NAMALWA (cell line): Measurements from ENCODE around the gene TDO2.
"Not testable (repeated sequence)": the region's sequence is repeated elsewhere in the genome, so short reads cannot be mapped to it uniquely, and the experiment has no call there.

Experiments
- DNase-seq: peaks from one replicate; pipeline ENCODE4 v3.0.0-alpha.2; 2015; ENCODE audit warnings: low spot score

Gene TDO2

GRCh38 chr4:155903453-155903852 is at the start of gene TDO2:
Gene TDO2, plus strand, starts transcription at chr4:155903696. Its CDS starts 63 bp downstream, at chr4:155903759.
- no peak for DNase-seq

DNA sequence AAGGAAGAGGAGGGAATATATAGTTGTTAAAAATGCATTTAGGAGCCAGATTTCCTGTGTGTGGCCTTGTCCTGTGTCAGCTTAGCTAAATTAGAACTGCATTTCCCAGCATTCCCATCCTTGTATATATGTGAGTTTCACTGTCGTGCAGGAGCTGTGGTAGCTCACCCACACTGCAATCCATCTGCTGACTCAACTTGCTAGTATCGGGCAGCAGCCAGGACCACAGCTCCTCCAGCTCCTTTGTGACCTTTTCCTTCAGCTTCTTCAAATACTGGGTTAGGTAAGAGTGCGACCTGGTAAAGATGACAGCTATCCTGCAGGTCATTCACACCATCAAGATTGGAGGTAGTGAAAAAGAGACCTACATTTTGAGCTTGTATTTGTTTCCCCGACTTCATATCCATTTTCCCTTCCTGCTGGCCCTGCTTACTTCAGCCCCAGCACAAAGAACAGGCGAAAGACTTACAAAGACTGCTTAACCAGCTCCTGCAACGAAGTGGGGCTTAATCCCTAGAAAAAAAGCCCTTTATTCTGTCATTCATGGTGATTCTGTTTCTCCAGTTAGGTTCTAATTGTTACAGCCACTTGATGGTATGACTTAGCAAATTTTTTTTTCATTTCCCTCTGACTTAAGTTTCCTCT is 48.8 kb upstream of the TDO2 start:
- DNase-seq = no peak

GRCh38 chr4:155855897-155856296 is 47.6 kb upstream of the TDO2 start:
- no peak for DNase-seq

DNA sequence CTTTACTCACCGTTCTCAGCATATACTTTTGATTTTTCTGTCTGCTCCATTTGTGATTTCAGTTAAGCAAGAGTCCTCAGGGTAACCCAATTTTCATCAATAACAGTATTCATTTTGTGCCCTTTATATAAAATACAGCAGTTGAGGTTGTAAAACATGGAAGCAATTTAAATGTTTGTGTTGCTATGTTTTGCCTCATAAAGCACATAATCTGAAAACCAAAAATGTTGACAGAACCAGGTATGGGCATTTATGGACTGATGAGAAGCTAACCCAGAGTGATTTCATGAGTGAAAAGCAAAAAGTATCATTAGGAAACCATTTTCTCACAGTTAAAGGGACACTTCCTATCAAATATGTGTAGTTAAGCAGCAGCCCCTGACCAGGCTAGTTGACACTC is 37.3 kb upstream of the TDO2 start, which contains the start of gene ASIC5:
Gene ASIC5, minus strand, starts transcription at position 101 of the 400 bp plus-strand sequence. Its CDS starts 51 bp downstream, at position 50.
- DNase-seq = no peak

GRCh38 chr4:155875878-155876277 is 27.6 kb upstream of the TDO2 start:
- DNase-seq = no peak

DNA sequence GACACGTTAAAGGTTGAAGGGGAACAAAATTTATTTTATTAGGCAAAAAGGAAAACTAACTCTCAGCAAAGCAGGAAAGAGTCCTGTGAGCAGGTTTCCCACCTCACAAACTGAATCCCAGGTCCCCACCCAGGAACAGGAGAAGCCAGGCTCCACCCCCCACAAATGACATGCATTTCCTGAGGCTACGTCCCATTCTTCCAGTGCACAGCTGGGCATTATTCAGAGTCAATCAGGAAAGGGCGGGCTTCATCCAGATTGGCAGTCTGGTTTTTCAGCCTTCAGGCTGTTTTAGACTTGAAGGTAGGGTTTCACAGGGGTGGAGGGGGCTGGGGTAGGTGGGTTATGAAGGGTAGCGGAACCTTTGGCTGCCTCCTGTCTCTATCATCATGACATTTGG is 25.5 kb upstream of the TDO2 start:
- DNase-seq = no peak

GRCh38 chr4:155878611-155879010 is 24.9 kb upstream of the TDO2 start:
- DNase-seq = no peak

- no peak for DNase-seq
These were observed 23.7 kb upstream of the TDO2 start for GRCh38 chr4:155879767-155880166.

GRCh38 chr4:155881555-155881954 is 21.9 kb upstream of the TDO2 start:
- DNase-seq = no peak

DNA sequence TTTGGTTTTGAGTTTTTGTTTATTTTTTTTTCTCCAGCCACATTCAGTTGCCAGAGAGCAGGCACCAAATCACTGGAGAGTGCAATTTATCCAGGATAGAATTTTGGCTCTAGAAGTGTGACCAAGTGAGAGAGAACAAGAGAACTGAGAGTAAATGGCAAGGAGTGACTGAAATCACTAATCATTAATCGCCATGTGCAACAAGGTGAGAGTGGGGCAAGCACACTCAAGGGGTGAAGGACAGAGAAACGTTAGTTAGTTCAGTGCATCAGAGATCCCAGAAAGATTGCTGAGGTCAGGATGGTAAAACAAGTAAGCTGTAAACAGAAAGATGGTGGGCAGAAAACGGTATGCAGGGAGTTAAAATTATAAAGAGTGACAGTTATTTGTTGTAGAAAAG is 19.6 kb upstream of the TDO2 start:
- no peak for DNase-seq

GRCh38 chr4:155885666-155886065 is 17.8 kb upstream of the TDO2 start:
- no peak for DNase-seq

DNA sequence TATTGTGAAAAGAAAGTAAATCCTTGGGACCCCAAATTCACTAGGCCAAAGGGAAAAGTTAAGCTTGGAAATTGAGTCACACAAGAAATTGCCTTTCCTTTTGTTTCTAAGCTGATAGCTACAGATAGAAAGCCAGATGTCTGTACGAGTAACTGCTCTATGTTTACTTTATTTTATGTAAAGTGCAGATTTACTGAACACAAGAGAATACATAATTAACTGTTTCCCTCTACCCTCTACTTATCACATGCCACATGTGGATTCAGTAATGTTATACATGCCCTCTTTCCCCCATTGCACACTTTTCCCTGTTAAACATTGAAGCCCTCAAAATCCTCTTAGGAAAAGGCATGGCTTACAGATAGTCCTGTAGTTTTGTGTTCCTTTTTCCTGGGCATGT is 16.5 kb upstream of the TDO2 start:
- DNase-seq = no peak

DNA sequence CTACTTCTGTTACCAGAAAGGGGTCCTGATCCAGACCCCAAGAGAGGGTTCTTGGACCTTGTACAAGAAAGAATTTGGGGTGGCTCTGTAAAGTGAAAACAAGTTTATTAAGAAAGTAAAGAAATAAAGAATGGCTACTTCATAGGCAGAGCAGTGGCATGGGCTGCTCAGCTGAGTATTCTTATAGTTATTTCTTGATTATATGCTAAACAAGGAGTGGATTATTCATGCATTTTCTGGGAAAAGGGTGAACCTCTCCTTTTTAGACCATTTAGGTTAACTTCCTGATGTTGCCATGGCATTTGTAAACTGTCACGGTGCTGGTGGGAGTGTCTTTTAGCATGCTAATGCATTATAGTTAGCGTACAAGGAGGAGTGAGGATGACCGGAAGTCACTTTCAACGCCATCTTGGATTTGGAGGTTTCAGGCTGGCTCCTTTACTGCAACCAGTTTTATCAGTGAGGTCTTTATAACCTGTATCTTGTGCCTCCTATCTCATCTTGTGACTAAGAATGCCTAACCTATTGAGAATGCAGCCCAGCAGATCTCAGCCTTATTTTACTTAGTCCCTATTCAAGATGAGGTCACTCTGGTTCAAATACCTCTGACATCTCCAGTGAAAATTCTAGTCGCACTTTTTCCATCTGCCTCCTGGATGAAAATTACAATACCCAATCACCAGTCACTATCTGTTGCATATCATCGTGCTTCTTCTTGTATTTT is 15.5 kb upstream of the TDO2 start:
- DNase-seq = no peak

DNA sequence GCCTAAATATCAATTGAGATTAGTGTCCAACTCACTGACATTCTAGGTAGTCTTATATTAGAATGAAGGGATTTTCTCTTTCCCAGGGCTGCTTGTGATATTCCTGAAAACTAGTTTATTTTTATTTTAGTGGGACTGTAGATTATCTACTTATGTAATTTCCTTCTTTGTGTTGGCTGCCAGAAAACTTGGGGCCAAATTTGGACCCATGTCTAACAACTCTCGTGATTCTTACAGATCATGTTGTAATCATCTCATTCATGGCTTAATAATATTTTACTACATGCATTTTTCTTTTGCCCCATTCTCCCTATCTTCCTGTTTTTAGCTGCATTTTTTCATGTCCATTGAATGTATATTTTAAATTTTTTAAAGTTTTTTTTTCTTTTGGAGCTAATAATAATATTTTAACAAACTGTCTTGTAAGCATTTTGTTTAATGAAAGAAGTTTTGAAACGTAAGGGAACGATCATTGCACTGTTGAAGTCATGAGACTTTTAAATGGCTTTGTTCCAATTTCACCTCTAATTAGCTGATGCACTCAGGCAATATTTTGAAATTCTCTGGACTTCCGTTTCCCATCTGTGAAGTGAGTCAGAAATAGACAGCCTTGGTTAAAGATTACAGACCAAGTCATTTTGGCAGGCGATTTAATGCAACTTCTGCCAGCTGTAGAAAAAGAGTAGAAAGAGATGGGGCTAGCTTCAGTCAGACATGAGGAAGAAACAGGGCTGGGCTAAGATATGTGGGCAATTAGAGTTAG is 14.3 kb upstream of the TDO2 start:
- no peak for DNase-seq

GRCh38 chr4:155889946-155890345 is 13.6 kb upstream of the TDO2 start:
- no peak for DNase-seq

DNA sequence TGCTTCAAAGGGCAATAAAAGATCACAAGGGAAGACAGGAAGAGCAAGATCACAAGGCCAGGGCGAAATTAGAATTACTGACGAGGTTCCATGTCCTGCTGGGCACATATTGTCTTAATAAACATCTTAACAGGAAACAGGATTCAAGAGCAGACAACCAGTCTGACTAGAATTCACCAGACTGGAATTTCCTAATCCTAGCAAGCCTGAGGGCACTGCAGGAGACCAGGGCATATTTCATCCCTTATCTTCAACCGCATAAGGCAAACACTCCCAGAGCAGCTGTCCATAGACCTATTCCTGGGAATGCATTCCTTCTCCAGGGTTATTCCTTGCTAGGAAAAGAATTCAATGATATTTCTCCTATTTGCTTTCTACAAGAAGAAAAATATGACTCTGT is 12.4 kb upstream of the TDO2 start:
- DNase-seq = no peak

- not testable (repeated sequence) for DNase-seq
These were observed 5.1 kb upstream of the TDO2 start for GRCh38 chr4:155898371-155898770.

DNA sequence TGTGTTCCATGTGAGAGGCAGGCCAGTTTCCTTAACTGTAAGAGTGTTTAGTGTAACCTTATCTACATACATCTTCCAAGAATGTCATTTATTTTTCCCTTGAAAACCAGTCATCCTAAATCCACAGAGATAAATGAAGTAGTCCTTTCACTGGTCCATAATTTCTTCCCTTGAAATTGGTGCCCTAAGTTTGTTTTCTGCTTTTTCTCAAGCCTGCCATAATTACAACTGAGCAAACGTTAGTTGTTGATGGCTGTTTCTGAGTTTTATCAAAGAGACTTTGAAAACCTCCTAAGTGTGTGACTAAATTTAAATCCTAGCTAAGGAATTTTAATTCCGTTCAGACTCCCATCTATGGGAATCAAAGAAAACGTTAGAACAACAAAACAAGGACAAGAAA is 3.6 kb upstream of the TDO2 start:
- no peak for DNase-seq

DNA sequence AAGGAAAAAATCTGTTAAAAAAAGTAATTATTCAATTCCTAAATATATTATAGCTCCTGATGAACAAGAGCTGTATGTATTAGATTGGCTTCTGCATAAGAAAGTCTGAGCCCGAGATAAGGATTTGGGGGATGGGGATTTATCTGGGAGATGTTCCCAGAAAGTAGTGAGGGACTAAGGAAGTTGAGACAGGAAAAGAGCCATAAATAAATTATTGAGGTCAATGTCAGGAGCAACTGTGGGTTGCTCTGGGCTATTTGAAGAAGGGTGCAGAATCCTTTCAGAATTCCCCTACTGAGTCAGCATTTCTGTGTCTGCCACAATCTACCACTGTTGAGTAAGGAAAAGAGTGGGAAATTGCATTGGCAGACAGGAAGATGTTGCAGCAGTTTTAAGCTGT is 3.1 kb upstream of the TDO2 start:
- DNase-seq = no peak

- no peak for DNase-seq
These were observed 2.5 kb upstream of the TDO2 start for GRCh38 chr4:155901013-155901412.

GRCh38 chr4:155904331-155904730 is 835 bp downstream of the TDO2 start:
- DNase-seq = no peak

DNA sequence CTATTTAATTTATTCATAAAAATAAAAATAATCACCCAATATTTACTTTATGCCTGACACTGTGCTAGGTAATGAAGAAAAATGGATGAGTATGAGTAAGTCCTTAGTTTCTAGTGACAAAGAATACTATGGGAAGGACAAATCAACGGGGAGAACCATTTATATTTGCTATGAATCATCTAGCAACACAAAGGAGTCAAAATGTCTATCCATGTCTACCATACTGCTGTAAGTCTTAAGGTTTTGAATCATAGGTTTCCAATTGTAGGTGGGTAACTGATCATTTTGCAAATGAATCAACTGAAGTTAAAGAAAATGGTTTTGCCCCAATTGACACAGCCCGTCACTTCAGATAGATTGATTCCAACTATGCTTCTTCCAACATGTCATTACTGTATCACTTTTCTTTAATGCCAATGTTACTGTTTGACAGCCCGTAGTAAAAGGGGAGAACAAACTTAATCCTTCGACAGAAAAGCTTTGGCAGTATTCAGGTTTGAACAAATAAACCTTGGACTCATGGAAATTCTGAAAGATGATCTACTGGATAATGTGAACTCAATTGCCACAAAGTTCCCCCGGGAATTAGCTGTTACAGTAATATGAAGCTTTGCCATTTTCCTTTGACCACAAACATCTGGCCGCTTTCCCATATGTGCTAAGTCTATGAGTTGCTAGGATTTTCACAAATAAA is 3.2 kb downstream of the TDO2 start:
- no peak for DNase-seq
